Lower lobe of right lung (tissue), 2 donors: ENCODE results near the gene PCDH9. TPM values are rescaled to one million over a fixed set of nuclear protein-coding genes. Genes with fewer than 3 reads are reported as not detected.

ENCODE experiments used
- ATAC-seq, 2 donors: fragments of 200-7000 bp; cut with Tn5 transposase; one replicate each; pipeline ENCODE4 v1.9.1; 2020 to 2022; ENCODE audit warnings: mild to moderate bottlenecking in 2 of 2, moderate library complexity in 2 of 2
- DNase-seq: peaks from one replicate; pipeline ENCODE4 v3.0.0-alpha.2; 2020
- H3K27ac ChIP-seq: fragments of 200-600 bp; one replicate; pipeline ENCODE4 v1.8.0; 2022
- H3K27me3 ChIP-seq: fragments of 200-600 bp; one replicate; pipeline ENCODE4 v1.8.0; 2022; ENCODE audit warnings: low read depth
- H3K36me3 ChIP-seq: fragments of 200-600 bp; one replicate; pipeline ENCODE4 v1.8.0; 2022; ENCODE audit warnings: mild to moderate bottlenecking
- H3K4me1 ChIP-seq: fragments of 200-600 bp; one replicate; pipeline ENCODE4 v1.8.0; 2022
- H3K4me3 ChIP-seq: fragments of 200-600 bp; one replicate; pipeline ENCODE4 v1.8.0; 2022; ENCODE audit warnings: mild to moderate bottlenecking
- H3K9me3 ChIP-seq: fragments of 200-600 bp; one replicate; pipeline ENCODE4 v1.8.0; 2022
- CTCF ChIP-seq: fragments of 200-600 bp; IDR thresholded peaks from one replicate; pipeline ENCODE4 v1.8.0; 2022; ENCODE audit warnings: antibody characterized with exemption, mild to moderate bottlenecking
- intact Hi-C: fragments of 100-400 bp; cut with DNase I; formaldehyde crosslinking; loops from one replicate; pipeline ENCODE4 v1.11.0; 2022
- total RNA-seq: library from RNA; stranded (reverse); fragmentation: NEBNext Ultra II Directional; extraction: Animal tissue kit (Norgen Biotek cat#: 25700); gene quantifications from one replicate; pipeline ENCODE4 v1.2.1, GENCODE V29; 2021
- donor health status: DM: no; HTN: yes; CAD: no; lungs with severe emphysema.

PCDH9 gene
- total RNA-seq, 1 donor from 2014 or later = 8.9 TPM

GRCh38 chr13:66313413-66313812, 916.7 kb downstream of the PCDH9 start:
- Histone ChIP-seq H3K36me3 (no peaks in the 10 kb centered on the region), H3K4me1 (no peaks in the 10 kb centered on the region), H3K9me3 (no peaks in the 10 kb centered on the region), H3K27ac (no peak overlapping the region), H3K27me3 (no peaks in the 10 kb centered on the region), H3K4me3 (no peak overlapping the region)
- no peak for DNase-seq
- ATAC-seq = peak in 1 of 2 donors; percentile 55
- TF ChIP-seq CTCF = no peak
- intact Hi-C loops = no loop called here

GRCh38 chr13:66312312-66313087, 917.6 kb downstream of the PCDH9 start:
- no peaks in the 10 kb centered on the region for H3K36me3 ChIP-seq
- H3K4me3 ChIP-seq = no peak overlapping the region
- no peak for TF ChIP-seq CTCF
- DNase-seq (no peak), ATAC-seq (peak; percentile 9 to 37)
- H3K9me3 ChIP-seq = no peaks in the 10 kb centered on the region
- H3K27ac ChIP-seq = no peak overlapping the region
- no peaks in the 10 kb centered on the region for H3K27me3 ChIP-seq
- H3K4me1 ChIP-seq = no peaks in the 10 kb centered on the region
- intact Hi-C loops = no loop called here

- Histone ChIP-seq H3K4me1 (no peaks in the 10 kb centered on the region), H3K27ac (no peak overlapping the region), H3K36me3 (no peaks in the 10 kb centered on the region), H3K27me3 (no peaks in the 10 kb centered on the region), H3K9me3 (no peaks in the 10 kb centered on the region), H3K4me3 (no peak overlapping the region)
- ATAC-seq (no peak), DNase-seq (no peak)
- intact Hi-C loops = no loop called here
- TF ChIP-seq CTCF = no peak
Observed at GRCh38 chr13:66305961-66306617, 924.0 kb downstream of the PCDH9 start.

GRCh38 chr13:66301482-66301881, 928.7 kb downstream of the PCDH9 start:
- ATAC-seq (no peak), DNase-seq (no peak)
- H3K9me3 ChIP-seq = peaks cover 6% of the 10 kb centered on the region
- intact Hi-C loops = no loop called here
- no peak overlapping the region for H3K4me3 ChIP-seq
- no peak for TF ChIP-seq CTCF
- H3K27ac ChIP-seq = no peak overlapping the region
- no peaks in the 10 kb centered on the region for H3K4me1 ChIP-seq
- H3K27me3 ChIP-seq = no peaks in the 10 kb centered on the region
- no peaks in the 10 kb centered on the region for H3K36me3 ChIP-seq

- Histone ChIP-seq H3K9me3 (peaks cover 8% of the 10 kb centered on the region), H3K4me1 (no peaks in the 10 kb centered on the region), H3K4me3 (no peak overlapping the region), H3K27me3 (no peaks in the 10 kb centered on the region), H3K36me3 (no peaks in the 10 kb centered on the region), H3K27ac (no peak overlapping the region)
- intact Hi-C loops = no loop called here
- no peak for TF ChIP-seq CTCF
- DNase-seq = no peak
- ATAC-seq = no peak
Observed at GRCh38 chr13:66301006-66301405, 929.1 kb downstream of the PCDH9 start.
